SK-N-SH (cell line): Measurements from ENCODE around the gene PROKR1. TPM values are rescaled to one million over a fixed set of nuclear protein-coding genes. Genes with fewer than 3 reads are reported as not detected.

Experiments
- CTCF ChIA-PET: fragments of 300-600, 350-600 bp; formaldehyde crosslinking; extraction: SDS; loops from one replicate; lab custom pipeline; 2021; lab: Yijun Ruan, JAX
- POLR2A ChIA-PET: fragments of 350-600 bp; sonication (Branson Sonifier 250); formaldehyde crosslinking; extraction: SDS; loops from one replicate; lab custom pipeline; 2020; ENCODE audit warnings: antibody characterized with exemption, inconsistent platforms; lab: Yijun Ruan, JAX
- DNase-seq: peaks from one replicate; pipeline ENCODE4 v3.0.0; 2012
- H2AFZ ChIP-seq: fragments of 200-600 bp; sonication (generic); 2 replicates; pipeline ENCODE4 v1.8.1; 2016; ENCODE audit warnings: antibody characterized with exemption, mild to moderate bottlenecking, low read depth
- H3F3A ChIP-seq: fragments of 200-600 bp; sonication (generic); replicated peaks from 2 replicates; pipeline ENCODE3; 2016; ENCODE audit warnings: antibody characterized with exemption, mild to moderate bottlenecking; ENCODE audit not compliant: insufficient read depth
- H3K27ac ChIP-seq, 2 experiments: fragments of 200-500 bp in 1 of 2; fragments of 200-600 bp in 1 of 2; sonication (Bioruptor generic) in 1 of 2; sonication (generic), shearing (Covaris generic) in 1 of 2; 2 replicates each; pipeline versions ENCODE4 v1.5.1 to v1.6.1; 2014 to 2016; ENCODE audit warnings: low read depth in 2 of 2, inconsistent platforms in 1 of 2, low read length in 1 of 2, mild to moderate bottlenecking in 1 of 2, mixed read lengths in 1 of 2
- H3K27me3 ChIP-seq: fragments of 200-600 bp; sonication (generic), shearing (Covaris generic); 2 replicates; pipeline ENCODE4 v1.6.1; 2016; ENCODE audit warnings: mixed run types; ENCODE audit not compliant: insufficient read depth
- H3K36me3 ChIP-seq, 2 experiments: fragments of 200-500 bp in 1 of 2; fragments of 200-600 bp in 1 of 2; sonication (Bioruptor generic) in 1 of 2; sonication (generic) in 1 of 2; replicated peaks in 1 of 2; 2 replicates each; pipeline versions ENCODE3 to v1.5.1; 2014 to 2016; ENCODE audit warnings: low read length in 1 of 2, mild to moderate bottlenecking in 1 of 2; ENCODE audit not compliant: insufficient read depth in 2 of 2, control insufficient read depth in 1 of 2
- H3K4me1 ChIP-seq, 2 experiments: fragments of 200-500 bp in 1 of 2; fragments of 200-600 bp in 1 of 2; sonication (Bioruptor generic) in 1 of 2; sonication (generic), shearing (Covaris generic) in 1 of 2; 2 replicates each; pipeline versions ENCODE4 v1.5.1 to v1.6.1; 2014 to 2016; ENCODE audit warnings: low read depth in 1 of 2, low read length in 1 of 2, mixed run types in 1 of 2; ENCODE audit not compliant: insufficient read depth in 2 of 2, control insufficient read depth in 1 of 2
- H3K4me2 ChIP-seq: fragments of 200-600 bp; sonication (generic), shearing (Covaris generic); 2 replicates; pipeline ENCODE4 v1.6.1; 2017; ENCODE audit warnings: mixed run types
- H3K4me3 ChIP-seq, 2 experiments: fragments of 200-500 bp in 1 of 2; fragments of 200-600 bp in 1 of 2; sonication (Bioruptor generic) in 1 of 2; sonication (generic), shearing (Covaris generic) in 1 of 2; 2 replicates each; pipeline versions ENCODE4 v1.5.1 to v1.8.1; 2014 to 2016; ENCODE audit warnings: low read depth in 2 of 2, inconsistent platforms in 1 of 2, low read length in 1 of 2, mild to moderate bottlenecking in 1 of 2, mixed read lengths in 1 of 2, moderate library complexity in 1 of 2
- H3K79me2 ChIP-seq: fragments of 200-600 bp; sonication (generic); 2 replicates; pipeline ENCODE4 v1.8.1; 2017; ENCODE audit warnings: mild to moderate bottlenecking; ENCODE audit not compliant: insufficient read depth
- H3K9ac ChIP-seq: fragments of 200-600 bp; sonication (generic); 2 replicates; pipeline ENCODE4 v1.6.1; 2017; ENCODE audit warnings: mixed run types
- H3K9me2 ChIP-seq: fragments of 200-600 bp; sonication (generic); 2 replicates; pipeline ENCODE4 v1.6.1; 2017; ENCODE audit warnings: mixed run types
- H3K9me3 ChIP-seq: fragments of 200-600 bp; sonication (generic); 2 replicates; pipeline ENCODE4 v1.6.1; 2017; ENCODE audit warnings: mixed run types, mild to moderate bottlenecking, moderate library complexity
- H4K20me1 ChIP-seq: fragments of 200-600 bp; sonication (generic); 2 replicates; pipeline ENCODE4 v1.6.1; 2017; ENCODE audit warnings: mild to moderate bottlenecking, mixed run types; ENCODE audit not compliant: insufficient read depth
- CHD2 ChIP-seq: fragments of 150-350 bp; IDR thresholded peaks from 2 replicates; pipeline ENCODE4 v1.6.1; 2018; ENCODE audit warnings: low read length; ENCODE audit not compliant: partially characterized antibody
- ELF1 ChIP-seq: IDR thresholded peaks from 2 replicates; pipeline ENCODE4 v1.4.0; 2012
- EP300 ChIP-seq, 2 experiments: IDR thresholded peaks; 2 replicates each; pipeline versions ENCODE4 v1.4.0 to v1.6.1; 2012; ENCODE audit warnings: borderline replicate concordance in 1 of 2, low read depth in 1 of 2, low read length in 1 of 2
- EZH2phosphoT487 ChIP-seq: fragments of 200-600 bp; sonication (generic); IDR thresholded peaks from 2 replicates; pipeline ENCODE4 v1.6.1; 2017; ENCODE audit warnings: low read depth, mixed run types, mild to moderate bottlenecking, antibody characterized with exemption, moderate library complexity, borderline replicate concordance
- FOSL2 ChIP-seq: IDR thresholded peaks from 2 replicates; pipeline ENCODE4 v1.4.0; 2012; ENCODE audit warnings: low read depth, mild to moderate bottlenecking, moderate library complexity, borderline replicate concordance
- FOXJ3 ChIP-seq: sonication (generic); formaldehyde crosslinking; IDR thresholded peaks from 2 replicates; pipeline ENCODE4 v1.5.1; 2020; ENCODE audit warnings: mild to moderate bottlenecking, missing genetic modification reagents
- GATA2 ChIP-seq: sonication (generic); formaldehyde crosslinking; IDR thresholded peaks from 2 replicates; pipeline ENCODE4 v1.5.0; 2020; ENCODE audit warnings: mild to moderate bottlenecking, missing genetic modification reagents
- JUND ChIP-seq: IDR thresholded peaks from 2 replicates; pipeline ENCODE4 v1.4.0; 2012
- NFIC ChIP-seq: IDR thresholded peaks from 2 replicates; pipeline ENCODE4 v1.4.0; 2012; ENCODE audit warnings: borderline replicate concordance
- NRF1 ChIP-seq: IDR thresholded peaks from 2 replicates; pipeline ENCODE4 v1.6.1; 2012; ENCODE audit warnings: low read depth, mild to moderate bottlenecking, low read length
- RAD21 ChIP-seq: IDR thresholded peaks from 2 replicates; pipeline ENCODE4 v1.6.1; 2012; ENCODE audit warnings: mild to moderate bottlenecking, low read length
- RFX5 ChIP-seq: IDR thresholded peaks from 2 replicates; pipeline ENCODE4 v1.6.1; 2012; ENCODE audit warnings: mild to moderate bottlenecking, improper control_type of control experiment, low read length
- RXRA ChIP-seq: IDR thresholded peaks from 2 replicates; pipeline ENCODE4 v1.4.0; 2012; ENCODE audit warnings: low read depth, mild to moderate bottlenecking, borderline replicate concordance
- SIN3A ChIP-seq: IDR thresholded peaks from 2 replicates; pipeline ENCODE4 v1.6.1; 2012; ENCODE audit warnings: low read depth, mild to moderate bottlenecking, low read length, moderate library complexity, borderline replicate concordance
- SMC3 ChIP-seq: IDR thresholded peaks from 2 replicates; pipeline ENCODE4 v1.6.1; 2012; ENCODE audit warnings: low read depth, low read length, improper control_type of control experiment
- TAF1 ChIP-seq: IDR thresholded peaks from 2 replicates; pipeline ENCODE4 v1.6.1; 2012; ENCODE audit warnings: low read depth, mild to moderate bottlenecking, low read length, moderate library complexity, borderline replicate concordance
- TCF12 ChIP-seq: IDR thresholded peaks from 2 replicates; pipeline ENCODE4 v1.4.0; 2012
- WGBS: methylation state at CpG from one replicate; pipeline ENCODE4 v1.1.6; 2017; ENCODE audit warnings: low lambda C conversion rate; 5-methylcytosine and 5-hydroxymethylcytosine counted together
- polyA plus RNA-seq, 3 experiments: library from polyadenylated mRNA; depleted of rRNA; stranded (reverse); fragments of >200 nt; gene quantifications; 2 replicates each; pipeline ENCODE4 v1.2.3, GENCODE V29; 2012
- TF ChIP-seq, protein P1 (sequence below): IDR thresholded peaks from 2 replicates; pipeline ENCODE4 v1.4.0; 2012; ENCODE audit warnings: low read depth
- TF ChIP-seq, protein P2 (sequence below): IDR thresholded peaks from 2 replicates; pipeline ENCODE4; 2012
- TF ChIP-seq, protein P3 (sequence below): fragments of 200-600 bp; sonication (generic); IDR thresholded peaks from 2 replicates; pipeline ENCODE4 v1.6.1; 2017; ENCODE audit warnings: antibody characterized with exemption, mild to moderate bottlenecking, moderate library complexity

The PROKR1 gene
- polyA plus RNA-seq, 1 of the 3 experiments (the other 2 are of a cell fraction) = not detected

DNA sequence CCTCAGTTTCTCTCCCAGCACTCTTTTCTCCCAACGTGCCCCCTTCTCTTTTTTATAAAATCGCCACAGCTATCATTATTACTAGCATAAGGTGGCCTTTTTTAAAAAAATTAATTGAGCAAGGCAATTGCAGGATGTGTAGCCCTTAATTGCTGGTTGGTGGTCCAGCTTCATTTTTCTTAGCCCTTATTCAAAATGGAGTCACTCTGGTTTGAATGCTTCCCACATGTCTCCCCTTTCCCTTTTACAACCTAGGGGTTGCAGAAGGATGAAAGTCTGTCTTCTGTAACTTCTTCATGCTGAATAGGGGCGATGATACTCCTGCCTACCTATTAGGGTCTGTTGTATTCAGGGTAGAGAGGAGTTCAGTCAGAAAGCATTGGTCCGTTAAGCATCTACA, 36.6 kb upstream of the PROKR1 start:
- Histone ChIP-seq H2AFZ (no peak overlapping the region), H3K36me3 (no peaks in the 10 kb centered on the region), H3K27ac (no peak overlapping the region), H3K4me1 (no peaks in the 10 kb centered on the region), H3K9ac (no peak overlapping the region), H3K4me2 (no peak overlapping the region), H3K9me2 (no peaks in the 10 kb centered on the region), H3K9me3 (peaks cover 7% of the 10 kb centered on the region; the same call in 1 of the 2 replicates), H3F3A (no peaks in the 10 kb centered on the region), H4K20me1 (no peaks in the 10 kb centered on the region), H3K79me2 (no peaks in the 10 kb centered on the region), H3K4me3 (no peak overlapping the region), H3K27me3 (no peaks in the 10 kb centered on the region)
- DNase-seq = no peak
- TF ChIP-seq TCF12 (no peak), RAD21 (no peak), RFX5 (no peak), CHD2 (no peak), SIN3A (no peak), NFIC (no peak), NRF1 (no peak), RXRA (no peak), TAF1 (no peak), SMC3 (no peak), EZH2phosphoT487 (no peak), FOXJ3 (CRISPR knock-in tag) (no peak), ELF1 (no peak), FOSL2 (no peak)
- TF ChIP-seq, protein P1, sequence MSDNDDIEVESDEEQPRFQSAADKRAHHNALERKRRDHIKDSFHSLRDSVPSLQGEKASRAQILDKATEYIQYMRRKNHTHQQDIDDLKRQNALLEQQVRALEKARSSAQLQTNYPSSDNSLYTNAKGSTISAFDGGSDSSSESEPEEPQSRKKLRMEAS = no peak
- TF ChIP-seq, protein P2, sequence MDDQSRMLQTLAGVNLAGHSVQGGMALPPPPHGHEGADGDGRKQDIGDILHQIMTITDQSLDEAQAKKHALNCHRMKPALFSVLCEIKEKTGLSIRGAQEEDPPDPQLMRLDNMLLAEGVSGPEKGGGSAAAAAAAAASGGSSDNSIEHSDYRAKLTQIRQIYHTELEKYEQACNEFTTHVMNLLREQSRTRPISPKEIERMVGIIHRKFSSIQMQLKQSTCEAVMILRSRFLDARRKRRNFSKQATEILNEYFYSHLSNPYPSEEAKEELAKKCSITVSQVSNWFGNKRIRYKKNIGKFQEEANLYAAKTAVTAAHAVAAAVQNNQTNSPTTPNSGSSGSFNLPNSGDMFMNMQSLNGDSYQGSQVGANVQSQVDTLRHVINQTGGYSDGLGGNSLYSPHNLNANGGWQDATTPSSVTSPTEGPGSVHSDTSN = no peak
- TF ChIP-seq, protein P3, sequence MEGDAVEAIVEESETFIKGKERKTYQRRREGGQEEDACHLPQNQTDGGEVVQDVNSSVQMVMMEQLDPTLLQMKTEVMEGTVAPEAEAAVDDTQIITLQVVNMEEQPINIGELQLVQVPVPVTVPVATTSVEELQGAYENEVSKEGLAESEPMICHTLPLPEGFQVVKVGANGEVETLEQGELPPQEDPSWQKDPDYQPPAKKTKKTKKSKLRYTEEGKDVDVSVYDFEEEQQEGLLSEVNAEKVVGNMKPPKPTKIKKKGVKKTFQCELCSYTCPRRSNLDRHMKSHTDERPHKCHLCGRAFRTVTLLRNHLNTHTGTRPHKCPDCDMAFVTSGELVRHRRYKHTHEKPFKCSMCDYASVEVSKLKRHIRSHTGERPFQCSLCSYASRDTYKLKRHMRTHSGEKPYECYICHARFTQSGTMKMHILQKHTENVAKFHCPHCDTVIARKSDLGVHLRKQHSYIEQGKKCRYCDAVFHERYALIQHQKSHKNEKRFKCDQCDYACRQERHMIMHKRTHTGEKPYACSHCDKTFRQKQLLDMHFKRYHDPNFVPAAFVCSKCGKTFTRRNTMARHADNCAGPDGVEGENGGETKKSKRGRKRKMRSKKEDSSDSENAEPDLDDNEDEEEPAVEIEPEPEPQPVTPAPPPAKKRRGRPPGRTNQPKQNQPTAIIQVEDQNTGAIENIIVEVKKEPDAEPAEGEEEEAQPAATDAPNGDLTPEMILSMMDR = no peak
- ChIA-PET POLR2A (no interaction called here), CTCF (interaction anchor here (3.0 kb wide), 1 partner anchor 12 kb away, joined by 17 read pairs; no protein-coding TSS in a partner anchor)
- whole genome bisulfite sequencing = 34% methylated on average over 4 of the region's 4 CpGs

DNA sequence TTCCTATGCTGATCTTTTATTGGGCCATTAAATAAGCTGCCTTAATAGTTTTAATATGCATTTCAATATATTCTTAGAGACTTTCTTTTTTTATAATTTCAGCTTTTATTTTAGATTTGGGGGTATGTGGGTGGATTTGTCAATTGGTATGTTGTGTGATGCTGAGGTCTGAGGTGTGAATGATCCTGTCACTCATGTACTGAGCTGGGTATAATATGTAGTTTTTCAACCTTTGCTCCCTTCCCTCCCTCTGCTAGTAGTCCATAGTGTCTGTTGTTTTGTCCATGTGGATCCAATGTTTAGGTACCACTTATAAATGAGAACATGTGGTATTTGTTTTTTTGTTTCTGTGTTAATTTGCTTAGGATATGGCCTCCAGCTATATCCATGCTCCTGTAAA, 35.5 kb upstream of the PROKR1 start:
- H2AFZ ChIP-seq = no peak overlapping the region
- no peaks in the 10 kb centered on the region for H3K4me1 ChIP-seq
- H3K27ac ChIP-seq = no peak overlapping the region
- CTCF ChIA-PET = interaction anchor here (1.0 to 3.0 kb wide), 2 partner anchors 13 to 145 kb away, joined by 3 to 17 read pairs; no protein-coding TSS in a partner anchor
- no peak overlapping the region for H3K4me3 ChIP-seq
- TF ChIP-seq GATA2 (CRISPR knock-in tag) (no peak), JUND (no peak), TAF1 (no peak), RAD21 (no peak), EP300 (IDR thresholded peaks at IDR 0.05; ENCODE audit: borderline replicate concordance in 1 of 2, low read depth in 1 of 2, low read length in 1 of 2) (no peak), ELF1 (no peak)
- TF ChIP-seq, all 33 proteins: peak for 0
- no peaks in the 10 kb centered on the region for H4K20me1 ChIP-seq
- H3F3A ChIP-seq = no peaks in the 10 kb centered on the region
- H3K9me2 ChIP-seq = no peaks in the 10 kb centered on the region
- no peaks in the 10 kb centered on the region for H3K27me3 ChIP-seq
- POLR2A ChIA-PET = no interaction called here
- no peaks in the 10 kb centered on the region for H3K36me3 ChIP-seq
- H3K9ac ChIP-seq = no peak overlapping the region
- H3K9me3 ChIP-seq = peaks cover 6% of the 10 kb centered on the region; the same call in 1 of the 2 replicates
- H3K79me2 ChIP-seq = no peaks in the 10 kb centered on the region
- H3K4me2 ChIP-seq = no peak overlapping the region
- no peak for DNase-seq
